Fibroblast of upper back skin (primary cell): ENCODE data around the gene CMC2.

Experiments used
- DNase-seq: peaks from one replicate; pipeline ENCODE4 v3.0.0-alpha.2; 2013

CMC2 gene

GRCh38 chr16:81006813-81007695, at the start of gene CMC2, which contains the start of gene CENPN:
TSS of gene CMC2 (minus strand) at chr16:81006885. CDS start at chr16:80997394, 9,491 bp downstream.
TSS of gene CENPN (plus strand) at chr16:81007214. CDS start at chr16:81011940, 4,726 bp downstream.
- peak; percentile 99 for DNase-seq

GRCh38 chr16:81053761-81054160, 47.1 kb upstream of the CMC2 start:
- DNase-seq = no peak

- no peak for DNase-seq
Measured at GRCh38 chr16:81042821-81043220, 36.1 kb upstream of the CMC2 start.

GRCh38 chr16:81041696-81042095, 35.0 kb upstream of the CMC2 start:
- no peak for DNase-seq

GRCh38 chr16:81040842-81041241, 34.2 kb upstream of the CMC2 start:
- DNase-seq = peak; percentile 65

GRCh38 chr16:81040131-81040530, 33.4 kb upstream of the CMC2 start:
- no peak for DNase-seq

GRCh38 chr16:81036751-81037350, 30.2 kb upstream of the CMC2 start:
- DNase-seq = no peak

- DNase-seq = peak; percentile 14
Measured at GRCh38 chr16:81035975-81036750, 29.5 kb upstream of the CMC2 start.

GRCh38 chr16:81035398-81035974, 28.8 kb upstream of the CMC2 start, which contains the start of gene ATMIN:
TSS of gene ATMIN (plus strand) at chr16:81035842. CDS start at chr16:81035871, 29 bp downstream.
- peak; percentile 83 for DNase-seq

GRCh38 chr16:81029930-81030604, 23.4 kb upstream of the CMC2 start:
- no peak for DNase-seq

- no peak for DNase-seq
Measured at GRCh38 chr16:81026429-81026828, 19.7 kb upstream of the CMC2 start.

GRCh38 chr16:81018496-81018895, 11.8 kb upstream of the CMC2 start:
- DNase-seq = no peak

GRCh38 chr16:81014672-81015071, 8.0 kb upstream of the CMC2 start:
- no peak for DNase-seq

- no peak for DNase-seq
Measured at GRCh38 chr16:81012974-81013373, 6.3 kb upstream of the CMC2 start.

GRCh38 chr16:81008505-81008789, 1.8 kb upstream of the CMC2 start:
- DNase-seq = no peak

- DNase-seq = no peak
Measured at GRCh38 chr16:81006211-81006812, 373 bp downstream of the CMC2 start.

- no peak for DNase-seq
Measured at GRCh38 chr16:81005610-81006161, 999 bp downstream of the CMC2 start.

GRCh38 chr16:81004646-81005353, 1.9 kb downstream of the CMC2 start:
- peak; percentile 66 for DNase-seq

GRCh38 chr16:81003610-81004460, 2.9 kb downstream of the CMC2 start:
- peak; percentile 33 for DNase-seq

GRCh38 chr16:81003064-81003463, 3.6 kb downstream of the CMC2 start:
- DNase-seq = no peak
